Measurements from ENCODE around the gene MAGI2.

DNA sequence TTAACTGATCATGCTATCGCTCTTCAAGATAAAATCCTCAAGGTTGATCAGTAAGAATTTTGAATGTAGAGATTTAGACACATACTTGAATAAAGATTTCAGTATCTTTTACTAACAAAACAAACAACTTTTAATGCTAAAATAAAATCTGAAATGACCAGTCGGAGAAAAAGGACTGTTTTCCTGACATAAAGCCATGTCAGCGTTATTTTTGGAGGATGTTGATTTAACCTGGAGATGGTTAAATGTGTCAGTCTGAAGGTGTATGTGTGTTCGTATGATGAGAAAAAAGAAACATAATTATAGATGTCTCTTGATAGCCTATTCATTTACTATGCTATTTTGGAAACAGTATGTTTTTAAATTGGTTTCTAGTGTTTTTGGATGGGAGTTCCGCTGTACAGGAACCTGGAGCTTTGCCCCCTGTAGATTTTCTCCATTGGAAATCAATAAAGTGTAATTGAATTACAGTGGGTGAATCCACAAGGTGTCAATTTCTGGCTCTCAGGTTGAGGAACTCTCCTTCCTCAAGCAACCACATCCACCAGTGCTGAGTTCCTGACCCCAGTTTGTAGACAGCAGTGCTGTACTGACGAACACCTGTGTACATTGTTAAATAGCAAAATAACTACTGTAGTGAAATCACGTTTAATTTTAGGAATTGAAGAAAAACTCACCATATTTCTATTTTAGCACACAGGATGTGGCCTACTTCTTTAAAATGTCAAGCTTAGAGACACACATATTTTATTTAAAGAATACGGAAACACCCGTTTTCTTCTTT is 670.1 kb downstream of the MAGI2 start:
- TF ChIP-seq, protein P1, sequence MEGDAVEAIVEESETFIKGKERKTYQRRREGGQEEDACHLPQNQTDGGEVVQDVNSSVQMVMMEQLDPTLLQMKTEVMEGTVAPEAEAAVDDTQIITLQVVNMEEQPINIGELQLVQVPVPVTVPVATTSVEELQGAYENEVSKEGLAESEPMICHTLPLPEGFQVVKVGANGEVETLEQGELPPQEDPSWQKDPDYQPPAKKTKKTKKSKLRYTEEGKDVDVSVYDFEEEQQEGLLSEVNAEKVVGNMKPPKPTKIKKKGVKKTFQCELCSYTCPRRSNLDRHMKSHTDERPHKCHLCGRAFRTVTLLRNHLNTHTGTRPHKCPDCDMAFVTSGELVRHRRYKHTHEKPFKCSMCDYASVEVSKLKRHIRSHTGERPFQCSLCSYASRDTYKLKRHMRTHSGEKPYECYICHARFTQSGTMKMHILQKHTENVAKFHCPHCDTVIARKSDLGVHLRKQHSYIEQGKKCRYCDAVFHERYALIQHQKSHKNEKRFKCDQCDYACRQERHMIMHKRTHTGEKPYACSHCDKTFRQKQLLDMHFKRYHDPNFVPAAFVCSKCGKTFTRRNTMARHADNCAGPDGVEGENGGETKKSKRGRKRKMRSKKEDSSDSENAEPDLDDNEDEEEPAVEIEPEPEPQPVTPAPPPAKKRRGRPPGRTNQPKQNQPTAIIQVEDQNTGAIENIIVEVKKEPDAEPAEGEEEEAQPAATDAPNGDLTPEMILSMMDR (IDR thresholded peaks at IDR 0.05 in 4 of 5, conservative IDR thresholded peaks at IDR 0.05 in 1 of 5): no peak
- TF ChIP-seq POLR2A (IDR thresholded peaks at IDR 0.05): no peak
